ENCODE measurements around the gene PSMB5.

PSMB5 gene

DNA sequence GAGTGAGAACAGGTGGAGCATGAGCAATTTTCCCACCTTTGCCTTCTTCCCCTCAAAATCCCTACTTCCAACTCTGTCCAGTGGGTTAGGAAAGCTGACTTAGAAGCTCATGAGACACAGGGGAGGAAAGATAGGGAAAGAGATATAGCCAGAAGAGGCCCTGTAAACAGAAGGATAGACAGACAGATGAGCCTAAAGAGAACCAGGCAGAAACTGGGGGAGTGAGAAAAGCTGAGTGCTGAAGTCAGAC lies 57.3 kb downstream of the PSMB5 start:
- H2BK120ac ChIP-seq (ENCODE audit: insufficient read depth, low read length, poor library complexity) = peak overlapping the region; percentile 59
- H3K27me3 ChIP-seq (ENCODE audit: insufficient read depth, low read length) = no peaks in the 10 kb centered on the region
- H3K79me1 ChIP-seq (ENCODE audit: low read length) = peaks cover 36% of the 10 kb centered on the region
- H3K4ac ChIP-seq (ENCODE audit: low read depth, low read length) = no peak overlapping the region
- H3K18ac ChIP-seq (ENCODE audit: low read length) = peak overlapping the region; percentile 58
- H3K27ac ChIP-seq (ENCODE audit: low read depth, low read length) = peak overlapping the region; percentile 84
- peak overlapping the region; percentile 25 for H3K14ac ChIP-seq (ENCODE audit: low read length)
- H3K9ac ChIP-seq (ENCODE audit: low read length) = no peak overlapping the region
- H3K9me3 ChIP-seq (ENCODE audit: insufficient read depth, low read depth, low read length) = no peaks in the 10 kb centered on the region
- peaks cover 39 to 48% of the 10 kb centered on the region in 2 experiments for H3K36me3 ChIP-seq (ENCODE audit: control insufficient read depth in 1 of 2, insufficient read depth in 2 of 2, low read length in 2 of 2)
- no peak overlapping the region for H3K4me3 ChIP-seq (ENCODE audit: low read depth, low read length)
- H2AFZ ChIP-seq (ENCODE audit: insufficient read depth, low read length, poor library complexity) = no peak overlapping the region
- H4K8ac ChIP-seq (ENCODE audit: low read depth, low read length) = peak overlapping the region; percentile 34
- H2BK5ac ChIP-seq (ENCODE audit: low read depth, low read length, poor library complexity) = peak overlapping the region; percentile 74
- no peak overlapping the region for H3K23ac ChIP-seq (ENCODE audit: low read length)
- H2AK5ac ChIP-seq (ENCODE audit: low read length) = no peak overlapping the region
- no peak overlapping the region for H4K12ac ChIP-seq (ENCODE audit: low read depth, low read length)
- peak overlapping the region; percentile 39 for H2BK12ac ChIP-seq (ENCODE audit: low read length)
- peak overlapping the region; percentile 68 for H4K91ac ChIP-seq (ENCODE audit: low read depth, low read length)
- no peak for DNase-seq
- peak overlapping the region; percentile 43 for H3K4me2 ChIP-seq (ENCODE audit: low read length)
- H3K79me2 ChIP-seq (ENCODE audit: control insufficient read depth, insufficient read depth, low read length, poor library complexity) = peaks cover 35% of the 10 kb centered on the region
- H3K4me1 ChIP-seq (ENCODE audit: control insufficient read depth in 1 of 2, insufficient read depth in 2 of 2, low read length in 2 of 2) = peaks cover 28 to 32% of the 10 kb centered on the region in 2 experiments

DNA sequence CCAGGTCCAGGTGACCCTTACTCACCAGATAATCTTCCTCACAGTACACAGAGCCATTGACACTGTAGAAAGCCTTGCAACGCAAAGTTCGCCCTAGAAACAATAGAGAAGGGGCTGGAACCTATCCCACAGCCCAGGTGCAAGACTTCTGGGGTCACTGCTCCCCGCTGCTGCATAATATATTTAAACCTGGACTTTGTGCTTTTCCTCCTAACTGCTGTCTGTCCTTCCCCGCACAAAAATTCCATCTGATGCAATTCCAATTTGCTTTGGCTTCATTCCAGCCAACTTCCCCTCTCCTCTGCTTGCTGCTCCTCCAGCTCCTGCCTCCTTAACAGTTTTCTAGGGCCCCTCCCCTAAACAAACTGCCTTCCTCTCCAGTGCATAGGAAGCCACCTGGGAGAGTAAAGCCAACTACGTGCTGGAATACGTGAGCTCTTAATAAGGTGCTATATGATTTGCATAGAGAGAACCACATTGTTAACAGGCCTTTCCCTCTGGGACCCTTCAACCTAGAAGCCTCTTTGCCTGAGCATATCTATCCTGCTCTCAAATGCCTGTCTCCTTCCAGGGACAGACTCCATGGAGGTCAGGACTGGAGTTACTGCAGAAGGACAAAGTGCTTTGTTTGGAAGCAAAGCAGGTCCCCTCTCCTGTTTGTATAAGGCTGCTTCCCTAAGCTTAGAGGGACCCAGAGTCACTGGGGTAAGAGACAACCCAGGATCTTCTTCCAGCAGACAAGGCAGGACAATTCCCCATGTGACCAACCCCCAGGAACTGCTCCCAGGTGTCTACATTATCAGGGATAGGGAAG lies 57.9 kb downstream of the PSMB5 start:
- Histone ChIP-seq H3K79me2 (ENCODE audit: control insufficient read depth, insufficient read depth, low read length, poor library complexity) (peaks cover 30% of the 10 kb centered on the region), H2BK120ac (ENCODE audit: insufficient read depth, low read length, poor library complexity) (peak overlapping the region; percentile 59), H2BK5ac (ENCODE audit: low read depth, low read length, poor library complexity) (peak overlapping the region; percentile 74), H3K36me3 (ENCODE audit: control insufficient read depth in 1 of 2, insufficient read depth in 2 of 2, low read length in 2 of 2) (peaks cover 41 to 52% of the 10 kb centered on the region in 2 experiments), H3K9ac (ENCODE audit: low read length) (peak overlapping the region; percentile 11), H3K18ac (ENCODE audit: low read length) (peak overlapping the region; percentile 58), H2AFZ (ENCODE audit: insufficient read depth, low read length, poor library complexity) (no peak overlapping the region), H3K4me1 (ENCODE audit: control insufficient read depth in 1 of 2, insufficient read depth in 2 of 2, low read length in 2 of 2) (peaks cover 28 to 32% of the 10 kb centered on the region in 2 experiments), H4K8ac (ENCODE audit: low read depth, low read length) (peak overlapping the region; percentile 34), H3K27ac (ENCODE audit: low read depth, low read length) (peak overlapping the region; percentile 84), H2BK12ac (ENCODE audit: low read length) (peak overlapping the region; percentile 39), H3K4me2 (ENCODE audit: low read length) (peak overlapping the region; percentile 43), H4K12ac (ENCODE audit: low read depth, low read length) (no peak overlapping the region), H4K91ac (ENCODE audit: low read depth, low read length) (peak overlapping the region; percentile 68), H3K79me1 (ENCODE audit: low read length) (peaks cover 31% of the 10 kb centered on the region), H3K23ac (ENCODE audit: low read length) (no peak overlapping the region), H3K14ac (ENCODE audit: low read length) (peak overlapping the region; percentile 25), H3K9me3 (ENCODE audit: insufficient read depth, low read depth, low read length) (no peaks in the 10 kb centered on the region), H3K4ac (ENCODE audit: low read depth, low read length) (peak overlapping the region; percentile 7), H2AK5ac (ENCODE audit: low read length) (no peak overlapping the region), H3K4me3 (ENCODE audit: low read depth, low read length) (no peak overlapping the region), H3K27me3 (ENCODE audit: insufficient read depth, low read length) (no peaks in the 10 kb centered on the region)
- WGBS (ENCODE audit: extremely low coverage, insufficient coverage, insufficient read length) = no CpG with 5 or more reads among the region's 6 CpGs
- no peak for DNase-seq
